Keratinocyte (primary cell): ENCODE measurements around the gene TAF11L13. TPM values are rescaled to one million over a fixed set of nuclear protein-coding genes. Genes with fewer than 3 reads are reported as not detected.

Experiments
- DNase-seq: peaks from one replicate; pipeline ENCODE4 v3.0.0-alpha.2; 2011; ENCODE audit warnings: low read depth, missing footprints, low spot score
- FAIRE-seq: peaks from 2 replicates; lab custom pipeline; 2011; peaks lifted over from hg19 to GRCh38; lab: Jason Lieb, UNC
- H2AFZ ChIP-seq: 2 replicates; pipeline ENCODE4 v1.6.0; 2012; ENCODE audit warnings: low read length, control low read depth, inconsistent platforms; ENCODE audit not compliant: control insufficient read depth
- H3K27ac ChIP-seq: 2 replicates; pipeline ENCODE4 v1.5.1; 2011; ENCODE audit warnings: low read length; ENCODE audit not compliant: control insufficient read depth, insufficient read depth
- H3K27me3 ChIP-seq: 3 replicates; pipeline ENCODE4 v1.6.0; 2011; ENCODE audit warnings: low read length; ENCODE audit not compliant: control insufficient read depth, insufficient read depth; ENCODE audit errors: extremely low read depth
- H3K36me3 ChIP-seq, 2 experiments: 2 replicates in 1 of 2; 3 replicates in 1 of 2; pipeline ENCODE4 v1.5.1; 2011; ENCODE audit warnings: low read length in 2 of 2, mild to moderate bottlenecking in 1 of 2; ENCODE audit not compliant: control insufficient read depth in 2 of 2, insufficient read depth in 2 of 2; ENCODE audit errors: extremely low read depth in 1 of 2
- H3K4me1 ChIP-seq: 3 replicates; pipeline ENCODE4 v1.5.1; 2011; ENCODE audit warnings: low read length; ENCODE audit not compliant: control insufficient read depth, insufficient read depth; ENCODE audit errors: extremely low read depth
- H3K4me2 ChIP-seq: 3 replicates; pipeline ENCODE4 v1.6.0; 2011; ENCODE audit warnings: low read depth, low read length; ENCODE audit not compliant: control insufficient read depth, insufficient read depth; ENCODE audit errors: extremely low read depth
- H3K4me3 ChIP-seq, 3 experiments: fragments of 200-600 bp in 1 of 3; sonication (generic) in 1 of 3; 2 replicates in 2 of 3; 3 replicates in 1 of 3; pipeline ENCODE4 v1.5.1; 2011 to 2016; ENCODE audit warnings: low read length in 3 of 3, mild to moderate bottlenecking in 3 of 3, control low read depth in 2 of 3, inconsistent platforms in 1 of 3, low read depth in 1 of 3, mixed read lengths in 1 of 3, mixed run types in 1 of 3, moderate library complexity in 1 of 3; ENCODE audit not compliant: control insufficient read depth in 2 of 3, insufficient read depth in 2 of 3; ENCODE audit errors: extremely low read depth in 1 of 3
- H3K79me2 ChIP-seq: 2 replicates; pipeline ENCODE4 v1.6.0; 2012; ENCODE audit warnings: low read length; ENCODE audit not compliant: control insufficient read depth, insufficient read depth
- H3K9ac ChIP-seq: 3 replicates; pipeline ENCODE4 v1.6.0; 2011; ENCODE audit warnings: low read length; ENCODE audit not compliant: control insufficient read depth, insufficient read depth; ENCODE audit errors: extremely low read depth
- H3K9me1 ChIP-seq: 3 replicates; pipeline ENCODE4 v1.6.0; 2011; ENCODE audit warnings: low read length; ENCODE audit not compliant: control insufficient read depth, insufficient read depth; ENCODE audit errors: extremely low read depth
- H3K9me3 ChIP-seq: 2 replicates; pipeline ENCODE4 v1.5.1; 2012; ENCODE audit warnings: low read depth, low read length; ENCODE audit not compliant: control insufficient read depth
- H4K20me1 ChIP-seq: 3 replicates; pipeline ENCODE4 v1.6.0; 2011; ENCODE audit warnings: low read length; ENCODE audit not compliant: control insufficient read depth, insufficient read depth; ENCODE audit errors: extremely low read depth
- EZH2 ChIP-seq: IDR thresholded peaks from one replicate; pipeline ENCODE4 v1.6.1; 2012; ENCODE audit warnings: inconsistent platforms, mild to moderate bottlenecking, low read length, moderate library complexity
- dilution Hi-C: fragments of 300-500 bp; cut with MboI; formaldehyde crosslinking; loops from one replicate; pipeline ENCODE4 v1.7.0; 2020; ENCODE audit warnings: low sequenced_read_pairs; ENCODE audit not compliant: extremely low pct_ligation_motif_present
- polyA plus RNA-seq, 5 experiments: library from polyadenylated mRNA; depleted of rRNA in 3 of 5; stranded (reverse) in 3 of 5; stranded (forward) in 1 of 5; unstranded in 1 of 5; fragments of >200 nt; gene quantifications; 1 replicate in 1 of 5; 2 replicates in 3 of 5; 3 replicates in 1 of 5; pipeline versions ENCODE4 v1.2.1 to v1.2.3, GENCODE V29; 2011 to 2012; ENCODE audit warnings: missing spikeins in 2 of 5, low read depth in 1 of 5, low replicate concordance in 1 of 5
- TF ChIP-seq, protein P1 (sequence below), 3 experiments: IDR thresholded peaks in 1 of 3; conservative IDR thresholded peaks in 1 of 3; optimal IDR thresholded peaks in 1 of 3; 2 replicates in 2 of 3; 3 replicates in 1 of 3; pipeline versions ENCODE3 to v1.5.1; 2011; ENCODE audit warnings: low read length in 3 of 3, mild to moderate bottlenecking in 3 of 3, moderate library complexity in 2 of 3, control low read depth in 1 of 3, inconsistent platforms in 1 of 3; ENCODE audit not compliant: insufficient read depth in 2 of 3; ENCODE audit errors: extremely low read depth in 1 of 3

Gene TAF11L13
- polyA plus RNA-seq, 1 donor (not counting 4 experiments of a cell fraction or from before 2014, with no cell fraction given): not detected

DNA sequence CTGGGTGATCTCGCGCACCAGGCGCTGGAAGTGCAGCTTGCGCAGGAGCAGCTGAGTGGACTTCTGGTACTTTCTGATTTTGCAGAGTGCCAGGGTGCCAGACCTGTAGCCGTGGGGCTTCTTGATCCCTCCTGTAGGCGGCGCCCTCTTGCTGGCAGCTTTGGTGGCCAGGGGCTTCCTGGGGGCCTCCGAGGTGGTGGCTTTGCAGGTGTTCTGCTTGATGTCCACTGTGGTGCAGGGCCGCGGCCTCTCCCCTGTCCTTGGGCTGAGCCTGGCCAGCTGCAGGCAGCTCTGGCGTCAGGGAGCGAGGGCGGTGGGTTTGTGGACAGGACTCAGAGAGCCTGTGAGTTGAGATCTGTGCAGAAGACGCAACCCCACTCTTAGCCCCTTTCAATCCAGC, 38.5 kb downstream of the TAF11L13 start:
- no peak overlapping the region for H3K27ac ChIP-seq
- H3K9me3 ChIP-seq: peaks cover 2% of the 10 kb centered on the region
- H3K9ac ChIP-seq: no peak overlapping the region
- H3K4me3 ChIP-seq: no peak overlapping the region
- no peaks in the 10 kb centered on the region for H4K20me1 ChIP-seq
- no peaks in the 10 kb centered on the region for H3K79me2 ChIP-seq
- no peak for FAIRE-seq
- no peaks in the 10 kb centered on the region for H3K9me1 ChIP-seq
- no peak for TF ChIP-seq EZH2
- H3K27me3 ChIP-seq: no peaks in the 10 kb centered on the region
- H3K4me1 ChIP-seq: no peaks in the 10 kb centered on the region
- dilution Hi-C loops: no loop called here
- no peaks in the 10 kb centered on the region for H3K36me3 ChIP-seq
- no peak for DNase-seq
- H3K4me2 ChIP-seq: no peak overlapping the region
- H2AFZ ChIP-seq: no peak overlapping the region

DNA sequence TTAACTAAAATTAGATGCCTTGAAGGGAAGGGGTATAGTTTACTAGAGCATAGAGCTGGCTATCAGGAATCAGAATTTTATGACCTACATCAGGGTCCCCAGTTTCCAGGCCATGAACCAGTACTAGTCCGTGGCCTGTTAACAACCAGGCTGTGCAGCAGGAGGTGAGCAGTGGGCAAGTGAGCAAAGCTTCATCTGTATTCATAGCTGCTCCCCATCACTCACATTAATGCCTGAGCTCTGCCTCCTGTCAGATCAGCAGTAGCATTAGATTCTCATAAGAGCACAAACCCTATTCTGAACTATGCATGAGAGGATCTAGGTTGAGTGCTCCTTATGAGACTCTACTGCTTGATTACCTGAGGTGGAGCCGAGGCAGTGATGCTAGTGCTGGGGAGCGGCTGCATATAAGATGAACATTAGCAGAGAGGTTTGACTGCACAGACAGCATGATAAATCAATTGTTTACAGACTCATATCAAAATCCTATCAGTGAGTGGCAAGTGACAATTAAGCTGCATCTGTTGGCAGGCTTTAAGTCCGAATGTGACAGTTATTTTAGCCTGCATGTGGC, 47.0 kb downstream of the TAF11L13 start:
- Histone ChIP-seq H2AFZ (no peak overlapping the region), H3K4me1 (peaks cover 3% of the 10 kb centered on the region), H3K36me3 (no peaks in the 10 kb centered on the region), H3K79me2 (no peaks in the 10 kb centered on the region), H3K27ac (no peak overlapping the region), H3K27me3 (no peaks in the 10 kb centered on the region), H3K4me2 (no peak overlapping the region), H3K9me1 (no peaks in the 10 kb centered on the region), H3K4me3 (no peak overlapping the region), H3K9me3 (no peaks in the 10 kb centered on the region), H4K20me1 (no peaks in the 10 kb centered on the region), H3K9ac (no peak overlapping the region)
- no peak for TF ChIP-seq EZH2
- TF ChIP-seq, protein P1, sequence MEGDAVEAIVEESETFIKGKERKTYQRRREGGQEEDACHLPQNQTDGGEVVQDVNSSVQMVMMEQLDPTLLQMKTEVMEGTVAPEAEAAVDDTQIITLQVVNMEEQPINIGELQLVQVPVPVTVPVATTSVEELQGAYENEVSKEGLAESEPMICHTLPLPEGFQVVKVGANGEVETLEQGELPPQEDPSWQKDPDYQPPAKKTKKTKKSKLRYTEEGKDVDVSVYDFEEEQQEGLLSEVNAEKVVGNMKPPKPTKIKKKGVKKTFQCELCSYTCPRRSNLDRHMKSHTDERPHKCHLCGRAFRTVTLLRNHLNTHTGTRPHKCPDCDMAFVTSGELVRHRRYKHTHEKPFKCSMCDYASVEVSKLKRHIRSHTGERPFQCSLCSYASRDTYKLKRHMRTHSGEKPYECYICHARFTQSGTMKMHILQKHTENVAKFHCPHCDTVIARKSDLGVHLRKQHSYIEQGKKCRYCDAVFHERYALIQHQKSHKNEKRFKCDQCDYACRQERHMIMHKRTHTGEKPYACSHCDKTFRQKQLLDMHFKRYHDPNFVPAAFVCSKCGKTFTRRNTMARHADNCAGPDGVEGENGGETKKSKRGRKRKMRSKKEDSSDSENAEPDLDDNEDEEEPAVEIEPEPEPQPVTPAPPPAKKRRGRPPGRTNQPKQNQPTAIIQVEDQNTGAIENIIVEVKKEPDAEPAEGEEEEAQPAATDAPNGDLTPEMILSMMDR (optimal IDR thresholded peaks at IDR 0.05 in 1 of 3, IDR thresholded peaks at IDR 0.05 in 1 of 3, conservative IDR thresholded peaks at IDR 0.05 in 1 of 3; ENCODE audit: extremely low read depth in 1 of 3, insufficient read depth in 2 of 3, low read length in 3 of 3): no peak
- DNase-seq: no peak
- no peak for FAIRE-seq
- dilution Hi-C loops: no loop called here
